22Rv1 (cell line): Measurements from ENCODE around the gene ADAMTS2.

ENCODE experiments used
- H3K27ac ChIP-seq: fragments of 450-650 bp; 2 replicates; pipeline ENCODE4 v1.5.1; 2017
- CTCF ChIP-seq: fragments of 450-650 bp; IDR thresholded peaks from 2 replicates; pipeline ENCODE4 v1.5.1; 2017; ENCODE audit warnings: mild to moderate bottlenecking
- ZFX ChIP-seq: fragments of 450-650 bp; IDR thresholded peaks from 2 replicates; pipeline ENCODE4 v1.6.1; 2017; ENCODE audit warnings: antibody characterized with exemption, borderline replicate concordance

The ADAMTS2 gene

GRCh38 chr5:179375831-179376365 is 30.6 kb upstream of the ADAMTS2 start:
- no peak overlapping the region for H3K27ac ChIP-seq
- no peak for TF ChIP-seq ZFX
- no peak for TF ChIP-seq CTCF

GRCh38 chr5:179375236-179375685 is 30.0 kb upstream of the ADAMTS2 start:
- H3K27ac ChIP-seq, result no peak overlapping the region
- TF ChIP-seq ZFX (no peak), CTCF (no peak)

- TF ChIP-seq ZFX (no peak), CTCF (no peak)
- H3K27ac ChIP-seq, result no peak overlapping the region
These were observed 29.4 kb upstream of the ADAMTS2 start for GRCh38 chr5:179374506-179375235.

GRCh38 chr5:179373961-179374505 is 28.8 kb upstream of the ADAMTS2 start:
- H3K27ac ChIP-seq, result no peak overlapping the region
- TF ChIP-seq ZFX, result no peak

- no peak overlapping the region for H3K27ac ChIP-seq
These were observed 28.1 kb upstream of the ADAMTS2 start for GRCh38 chr5:179373101-179373934.

GRCh38 chr5:179371681-179372680 is 26.7 kb upstream of the ADAMTS2 start:
- TF ChIP-seq CTCF, result no peak
- no peak for TF ChIP-seq ZFX
- H3K27ac ChIP-seq, result no peak overlapping the region

More at GRCh38 chr5:179373101-179373934, 28.1 kb upstream of the ADAMTS2 start:
- TF ChIP-seq CTCF (no peak), ZFX (no peak)
